CD4-positive, alpha-beta T cell treated with Interleukin-15 for 4 hours (primary cell): ENCODE results near the gene NOXRED1.

Source experiments
- DNase-seq: peaks from one replicate; pipeline ENCODE4 v3.0.0-alpha.2; 2020; ENCODE audit warnings: low spot score

The NOXRED1 gene

DNA sequence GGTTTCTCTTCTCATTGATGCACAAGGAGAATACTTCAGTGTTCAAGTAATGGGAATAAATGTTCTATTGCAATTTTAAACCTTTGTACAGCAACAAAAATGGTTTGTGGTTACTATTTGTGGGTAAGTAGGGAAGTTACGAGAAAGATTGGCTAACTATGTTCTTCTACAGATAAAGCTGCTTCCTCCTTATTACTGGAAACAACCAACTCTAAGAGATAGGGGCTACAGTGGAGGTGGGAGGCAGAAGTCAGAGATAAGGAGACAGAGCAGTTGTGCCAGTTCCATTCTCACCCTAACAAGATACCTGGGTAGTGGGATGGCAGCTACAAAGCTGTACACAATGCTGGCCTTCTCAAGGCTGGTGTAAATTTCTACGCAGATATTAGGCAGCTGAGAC, 16.2 kb downstream of the NOXRED1 start:
- DNase-seq: no peak

DNA sequence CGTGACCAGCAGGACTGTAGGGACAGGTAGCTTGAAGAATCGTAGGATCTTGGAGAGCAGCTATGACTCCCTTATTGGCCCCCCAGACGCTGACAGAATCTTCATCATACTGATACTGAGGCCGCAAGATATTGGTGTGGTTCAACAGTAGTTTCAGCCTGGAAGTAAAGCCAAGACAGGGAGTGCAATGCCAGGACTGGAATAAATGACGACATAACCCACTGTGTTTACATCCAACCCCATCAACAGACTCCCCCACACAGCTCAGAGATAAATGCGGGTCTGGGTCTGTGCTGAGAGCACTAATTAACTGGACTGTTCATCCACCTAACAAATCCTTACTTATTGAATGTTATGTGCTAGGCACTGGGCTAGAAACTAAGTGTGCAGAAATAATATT, 16.6 kb downstream of the NOXRED1 start:
- no peak for DNase-seq

- no peak for DNase-seq
Observed at GRCh38 chr14:77406086-77406485, 17.2 kb downstream of the NOXRED1 start.

- no peak for DNase-seq
Observed at GRCh38 chr14:77403768-77404167, 19.6 kb downstream of the NOXRED1 start.

GRCh38 chr14:77400216-77400615, 23.1 kb downstream of the NOXRED1 start:
- DNase-seq: no peak

GRCh38 chr14:77390188-77390587, 33.1 kb downstream of the NOXRED1 start:
- DNase-seq: no peak

DNA sequence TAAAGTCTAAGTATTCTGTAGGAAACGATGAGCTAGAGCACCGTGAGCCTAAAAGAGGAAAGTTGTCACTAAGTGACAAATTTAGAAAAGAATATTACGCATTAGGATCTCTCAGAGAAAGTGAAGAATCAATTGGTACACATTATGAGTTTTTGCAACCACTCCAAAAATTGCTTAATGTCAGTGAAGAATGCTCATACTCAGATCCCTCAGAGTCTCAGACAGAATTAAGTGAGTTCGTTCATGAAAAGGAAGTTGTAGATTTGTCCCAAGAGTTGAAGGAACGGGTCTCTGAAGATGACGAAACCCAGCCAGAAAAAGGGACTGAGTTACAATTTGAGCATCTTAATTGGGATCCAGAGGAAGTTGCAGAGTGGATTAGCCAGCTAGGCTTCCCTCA, 44.6 kb downstream of the NOXRED1 start:
- DNase-seq: no peak

DNA sequence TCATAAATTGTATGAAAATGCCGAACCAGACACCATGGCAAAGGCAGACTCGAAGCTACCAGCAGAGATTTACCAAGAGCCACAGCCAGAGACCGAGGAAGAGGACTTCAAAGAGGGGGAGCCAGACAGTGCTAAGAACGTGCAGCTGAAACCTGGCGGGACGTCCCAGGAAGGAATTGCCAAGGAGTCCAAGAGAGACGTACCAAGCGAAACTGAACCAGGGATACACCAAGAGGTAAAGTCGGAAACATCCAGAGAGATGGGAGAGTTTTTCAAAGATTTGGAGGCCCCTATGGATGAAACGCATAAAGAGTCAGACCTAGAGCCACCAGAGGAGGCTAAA, 45.9 kb downstream of the NOXRED1 start:
- no peak for DNase-seq

- peak; percentile 82 for DNase-seq
Observed at GRCh38 chr14:77376771-77377501, 46.4 kb downstream of the NOXRED1 start, which contains the start of the genes SAMD15 and TMED8. Gene SAMD15 (plus strand): TSS chr14:77377379. CDS start chr14:77377419, 40 bp downstream. Gene TMED8 (minus strand): TSS chr14:77377094. CDS start chr14:77377053, 41 bp downstream.

- peak; percentile 9 for DNase-seq
Observed at GRCh38 chr14:77375973-77376770, 47.2 kb downstream of the NOXRED1 start.

DNA sequence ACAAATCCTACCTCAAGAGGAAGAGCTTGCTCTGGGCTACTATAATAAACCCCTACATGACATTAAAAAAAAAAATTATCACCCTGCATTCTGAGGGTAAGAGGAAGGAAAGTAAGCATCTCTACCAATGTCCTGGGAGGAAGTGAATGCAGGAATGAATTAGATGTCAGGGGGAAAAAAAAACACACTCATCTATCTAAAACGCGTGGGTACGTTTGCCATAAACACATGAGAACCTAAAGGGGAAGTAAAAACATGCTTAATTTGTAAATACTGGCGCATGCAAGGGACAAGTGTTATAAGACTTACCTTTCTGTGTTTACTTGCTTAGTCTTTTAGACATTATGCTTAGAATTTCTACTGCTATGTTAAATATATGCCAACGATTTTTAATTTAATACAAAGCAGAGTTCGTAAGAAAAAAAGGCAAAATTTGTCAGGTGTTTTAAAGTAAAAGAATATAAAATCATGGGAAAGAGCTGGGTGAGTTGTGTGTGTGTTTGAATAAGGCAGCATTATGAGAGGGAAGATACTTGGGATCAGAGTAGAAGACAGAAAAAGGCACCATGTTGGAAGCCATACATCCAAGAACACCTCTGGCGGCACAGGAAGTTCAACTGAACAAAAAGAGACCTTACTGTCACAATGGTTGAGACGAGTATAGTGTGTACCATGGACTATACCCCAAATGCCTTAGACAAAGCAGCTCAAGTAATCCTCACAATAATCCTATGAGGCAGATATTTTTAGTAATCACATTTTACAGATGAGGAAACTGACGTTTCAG, 48.0 kb downstream of the NOXRED1 start:
- no peak for DNase-seq

DNA sequence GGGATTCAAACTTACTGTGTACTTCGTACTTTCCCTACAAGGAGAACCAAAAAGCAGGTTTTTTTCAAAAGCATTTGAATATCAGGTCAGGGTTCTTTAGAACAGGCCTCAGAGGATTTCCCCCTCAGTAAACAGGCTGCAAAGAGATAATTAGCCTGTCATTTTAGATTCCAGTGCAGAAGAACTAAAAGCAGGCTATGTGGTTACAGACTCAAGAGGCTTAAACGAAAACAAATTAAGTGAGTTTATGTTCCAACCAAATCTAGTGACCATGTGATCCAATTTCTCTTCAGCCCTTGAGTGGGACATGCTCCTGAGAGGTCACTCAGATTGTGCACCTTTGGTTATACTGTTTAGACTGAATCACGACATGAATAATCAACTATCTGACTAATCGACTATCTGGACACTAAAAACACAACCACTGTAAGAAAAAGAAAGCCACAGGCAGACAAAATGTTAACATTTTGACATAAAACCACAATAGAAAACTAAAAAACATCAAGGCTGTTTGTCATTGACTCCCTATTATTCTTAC, 51.0 kb downstream of the NOXRED1 start:
- DNase-seq: no peak

DNA sequence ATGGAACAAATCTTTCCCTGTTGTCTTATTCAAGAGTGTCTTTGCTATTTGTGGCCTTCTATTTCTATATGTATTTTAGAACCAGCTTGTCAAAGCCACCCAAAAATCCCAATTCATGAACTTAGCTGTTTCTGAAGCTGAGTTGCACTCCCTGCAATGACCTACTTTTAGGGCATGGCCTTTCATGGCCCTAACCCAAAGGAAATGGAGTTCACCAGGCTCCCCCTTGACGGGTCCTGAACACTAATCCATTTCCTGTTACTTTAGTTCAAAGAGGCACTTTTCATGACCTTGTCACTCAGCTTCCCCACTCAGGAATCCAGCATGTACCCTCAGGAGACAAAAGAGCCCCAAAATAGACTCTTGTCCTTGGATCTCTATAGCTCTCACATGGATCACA, 54.0 kb downstream of the NOXRED1 start:
- DNase-seq: peak; percentile 15

DNA sequence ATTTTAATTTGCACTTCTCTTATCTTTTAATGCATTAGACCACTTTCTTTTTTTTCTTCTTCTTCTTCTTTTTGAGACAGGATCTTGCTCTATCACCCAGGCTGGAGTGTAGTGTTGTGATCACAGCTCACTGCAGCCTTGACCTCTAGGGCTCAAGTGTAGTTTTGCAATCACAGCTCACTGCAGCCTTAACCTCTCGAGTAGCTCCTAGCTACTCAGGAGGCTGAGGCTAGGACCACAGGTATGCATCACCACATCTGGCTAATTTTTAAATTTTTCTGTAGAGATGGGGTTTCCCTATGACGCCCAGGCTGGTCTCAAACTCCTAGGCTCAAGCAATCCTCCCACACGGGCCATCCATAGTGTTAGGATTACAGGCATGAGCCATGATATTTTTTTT, 59.2 kb downstream of the NOXRED1 start:
- no peak for DNase-seq

GRCh38 chr14:77359626-77360025, 63.7 kb downstream of the NOXRED1 start:
- no peak for DNase-seq

DNA sequence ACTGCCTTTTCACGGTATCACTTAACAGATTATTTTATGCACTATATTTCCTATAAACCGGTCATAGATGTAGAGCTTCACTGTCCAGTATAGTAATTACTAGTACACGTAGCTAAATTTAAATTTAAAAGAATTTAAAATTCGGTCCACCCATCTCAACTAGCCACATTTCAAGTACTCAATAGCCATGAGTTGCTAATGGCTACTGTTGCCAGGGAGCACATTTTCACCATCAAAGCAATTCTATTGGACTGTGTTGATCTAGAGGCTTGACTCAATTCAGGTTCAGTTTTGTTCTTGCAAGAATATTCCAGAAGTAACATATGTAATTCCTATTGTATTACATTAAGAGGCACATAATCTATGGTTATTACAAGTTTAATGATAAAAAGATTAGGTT, 66.4 kb downstream of the NOXRED1 start:
- DNase-seq: no peak

DNA sequence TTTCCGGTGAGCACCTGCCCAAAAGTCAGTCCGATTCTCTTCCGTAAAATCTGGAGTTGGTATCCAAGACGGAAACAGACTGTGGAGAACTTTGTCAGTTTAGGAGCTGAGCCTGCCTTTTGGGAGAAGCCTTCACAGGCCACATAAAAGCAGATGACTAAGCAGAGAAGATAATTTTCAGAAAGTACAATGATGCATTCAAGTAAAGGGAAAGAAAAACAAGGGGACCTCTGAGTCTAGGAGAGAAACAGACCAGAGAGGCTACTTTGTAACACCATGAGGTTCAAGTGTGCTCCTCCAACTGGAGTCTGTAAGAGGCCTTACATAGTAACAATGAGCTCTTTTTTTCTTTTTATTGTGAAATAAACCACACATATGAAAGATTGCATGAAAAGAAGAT, 67.5 kb downstream of the NOXRED1 start:
- DNase-seq: no peak

DNA sequence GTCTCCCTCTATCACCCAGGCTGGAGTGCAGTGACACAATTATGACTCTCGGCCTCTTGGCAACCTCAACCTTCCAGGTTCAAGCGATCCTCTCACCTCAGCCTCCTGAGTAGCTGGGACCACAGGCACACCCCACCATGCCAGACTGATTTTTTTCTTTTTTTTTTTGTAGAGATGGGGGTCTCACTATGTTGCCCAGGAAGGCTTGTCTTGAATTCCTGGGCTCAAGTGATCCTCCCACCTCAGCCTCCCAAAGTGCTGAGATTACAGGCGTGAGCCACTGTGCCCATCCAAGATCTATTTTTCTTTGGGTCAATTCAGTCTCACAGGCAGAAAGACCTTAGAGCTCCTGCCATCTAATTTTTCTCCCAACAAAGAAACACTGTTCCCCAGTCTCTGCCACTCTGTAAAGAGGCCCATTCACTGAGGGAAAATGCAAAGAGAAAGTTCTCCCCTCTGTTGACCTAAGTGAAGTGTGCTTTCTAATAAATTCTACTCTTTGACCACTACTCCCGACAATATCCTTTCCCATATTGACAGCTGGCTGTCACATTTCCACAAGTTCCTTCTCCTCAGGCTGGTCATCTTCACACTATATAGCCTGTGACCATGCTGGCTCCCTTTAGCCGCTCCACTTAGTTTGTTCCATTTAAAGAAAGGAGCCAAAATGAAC, 69.7 kb downstream of the NOXRED1 start:
- DNase-seq: no peak

DNA sequence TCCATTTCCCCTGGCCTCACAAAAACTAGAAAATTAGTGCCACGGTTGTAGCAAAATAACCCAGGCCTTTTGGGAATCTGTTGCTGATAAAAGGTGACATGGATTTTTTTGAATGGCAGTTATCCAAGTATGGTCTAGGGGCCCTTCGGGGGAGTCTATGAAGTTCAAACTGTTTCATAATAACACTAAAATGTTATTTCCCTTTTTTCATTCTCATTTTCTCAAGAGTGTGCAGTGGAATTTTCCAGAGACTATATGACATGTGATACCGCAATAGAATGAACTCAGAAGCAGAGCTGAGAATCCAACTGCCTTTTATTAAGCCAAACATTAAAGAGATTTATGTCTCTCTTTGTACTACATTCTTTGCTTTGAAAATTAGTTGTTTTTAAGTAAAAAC, 75.6 kb downstream of the NOXRED1 start:
- no peak for DNase-seq

- no peak for DNase-seq
Observed at GRCh38 chr14:77346495-77346894, 76.8 kb downstream of the NOXRED1 start.

DNA sequence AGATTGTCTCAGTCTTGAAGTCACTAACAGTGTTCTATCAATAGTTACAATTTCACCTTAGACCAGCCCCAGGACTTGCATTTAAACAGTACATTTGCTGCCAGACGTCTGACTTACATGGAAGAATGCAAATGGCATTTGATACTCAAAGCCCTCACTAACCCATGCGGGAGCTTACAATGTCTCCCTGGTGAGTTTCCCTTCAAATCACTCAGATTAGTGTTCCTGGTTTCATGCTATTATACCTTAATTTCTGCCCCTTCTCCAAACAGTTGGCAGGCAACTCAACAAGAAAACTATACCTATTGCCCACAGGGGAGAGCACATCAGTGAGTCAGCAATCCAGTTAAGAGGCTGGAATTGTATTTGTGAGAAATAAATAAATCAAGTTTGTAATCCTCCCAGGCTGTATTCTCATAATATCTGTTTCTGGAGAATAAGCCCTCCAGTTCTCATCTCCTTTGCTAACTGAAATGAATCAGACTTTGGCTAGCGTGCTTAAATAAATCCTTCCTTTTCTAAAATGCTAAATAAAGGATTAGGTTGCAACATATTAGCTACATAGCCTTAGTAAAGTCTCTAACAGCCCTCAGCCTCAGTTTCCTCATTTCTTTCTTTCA, 78.8 kb downstream of the NOXRED1 start:
- no peak for DNase-seq
